NAMALWA (cell line): ENCODE measurements around the gene ADK.

Experiments
- DNase-seq: peaks from one replicate; pipeline ENCODE4 v3.0.0-alpha.2; 2015; ENCODE audit warnings: low spot score

Gene ADK

GRCh38 chr10:74363727-74364126 lies 212.7 kb downstream of the ADK start:
- no peak for DNase-seq

- no peak for DNase-seq
Measured at GRCh38 chr10:74365109-74365508, 214.1 kb downstream of the ADK start.

DNA sequence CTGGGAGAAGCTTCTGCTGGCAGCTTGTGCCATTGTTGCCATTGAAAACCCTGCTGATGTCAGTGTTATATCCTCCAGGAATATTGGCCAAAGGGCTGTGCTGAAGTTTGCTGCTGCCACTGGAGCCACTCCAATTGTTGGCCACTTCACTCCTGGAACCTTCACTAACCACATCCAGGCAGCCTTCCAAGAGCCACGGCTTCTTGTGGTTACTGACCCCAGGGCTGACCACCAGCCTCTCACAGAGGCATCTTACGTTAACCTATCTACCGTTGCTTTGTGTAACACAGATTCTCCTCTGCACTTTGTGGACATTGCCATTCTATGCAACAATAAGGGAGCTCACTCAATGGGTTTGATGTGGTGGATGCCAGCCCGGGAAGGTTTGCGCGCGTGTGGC lies 220.7 kb downstream of the ADK start:
- DNase-seq: no peak

- no peak for DNase-seq
Measured at GRCh38 chr10:74373059-74373458, 222.0 kb downstream of the ADK start.

GRCh38 chr10:74377476-74377875 lies 226.5 kb downstream of the ADK start:
- DNase-seq: no peak

- no peak for DNase-seq
Measured at GRCh38 chr10:74379474-74379873, 228.5 kb downstream of the ADK start.

- DNase-seq: no peak
Measured at GRCh38 chr10:74380795-74381194, 229.8 kb downstream of the ADK start.

DNA sequence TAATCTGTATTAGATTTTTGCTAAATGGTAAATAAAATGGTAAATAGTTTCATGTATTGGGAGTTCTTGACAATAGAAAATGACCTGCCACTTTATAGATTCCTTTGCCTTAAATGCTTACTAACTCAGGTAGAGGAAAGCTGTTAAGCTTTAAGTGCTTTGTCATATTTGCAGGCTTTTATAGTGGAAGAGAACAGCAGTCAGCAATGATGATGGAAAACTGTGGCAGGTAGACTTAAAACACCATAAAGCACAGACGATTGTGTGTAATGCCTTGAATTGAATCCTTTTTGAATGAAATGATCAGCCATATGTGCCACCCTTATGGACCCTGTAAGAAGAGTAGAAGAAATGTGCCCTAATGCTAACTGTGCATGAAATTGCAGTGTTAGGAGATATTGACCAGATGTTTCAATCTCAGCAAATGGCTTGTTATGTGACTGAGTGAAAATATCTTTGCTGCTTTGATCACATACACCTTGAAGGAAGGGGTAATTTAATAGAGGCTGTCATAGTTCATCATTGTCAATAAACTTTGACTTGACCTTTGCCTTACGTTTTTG lies 230.4 kb downstream of the ADK start:
- DNase-seq: no peak

- DNase-seq: no peak
Measured at GRCh38 chr10:74382663-74383062, 231.6 kb downstream of the ADK start.

DNA sequence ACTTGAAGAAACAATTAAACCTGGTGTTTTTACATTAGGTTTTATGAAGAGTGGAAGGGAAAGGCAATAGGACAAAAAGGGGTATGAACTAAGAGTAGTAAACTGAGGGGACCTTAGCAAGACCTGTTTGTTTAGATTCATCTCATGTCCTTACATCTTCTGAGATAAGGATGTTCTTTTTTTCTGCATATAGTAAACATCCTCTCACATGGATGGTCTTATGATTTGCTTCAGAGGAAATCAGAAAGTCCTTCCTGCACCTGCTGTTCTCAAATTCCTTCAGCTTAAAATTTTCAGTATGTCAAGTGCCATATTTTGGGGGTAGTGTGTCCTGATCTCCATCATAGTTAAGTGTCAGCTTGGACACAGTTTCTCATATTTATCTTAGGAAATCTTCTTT lies 232.6 kb downstream of the ADK start:
- DNase-seq: no peak

DNA sequence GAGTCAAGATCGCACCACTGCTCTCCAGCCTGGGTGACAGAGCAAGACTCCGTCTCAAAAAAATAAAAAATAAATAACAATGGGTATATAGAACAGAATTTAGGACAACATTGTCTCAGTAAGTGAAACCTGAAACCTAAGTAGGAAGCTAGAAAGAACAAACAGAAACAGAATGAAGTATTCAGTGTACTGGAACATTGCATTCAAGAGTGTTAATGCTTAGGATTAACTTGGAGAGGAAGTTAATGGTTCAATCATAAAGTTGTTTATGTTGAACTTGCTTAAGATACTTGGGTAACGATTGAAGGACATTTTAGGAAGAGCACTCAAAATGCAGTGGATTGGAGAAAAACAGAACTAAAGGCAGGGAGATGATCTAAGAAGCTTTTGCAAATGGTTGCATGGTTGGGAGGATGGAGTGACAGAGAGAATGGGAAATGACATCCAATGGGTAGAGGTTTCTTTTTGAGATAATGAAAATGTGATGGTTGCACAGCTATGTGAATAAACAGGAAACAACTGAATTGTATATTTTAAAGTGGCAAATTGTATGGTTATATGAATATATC lies 233.7 kb downstream of the ADK start:
- no peak for DNase-seq

GRCh38 chr10:74388801-74389200 lies 237.8 kb downstream of the ADK start:
- DNase-seq: no peak

GRCh38 chr10:74391786-74392185 lies 240.8 kb downstream of the ADK start:
- DNase-seq: no peak

DNA sequence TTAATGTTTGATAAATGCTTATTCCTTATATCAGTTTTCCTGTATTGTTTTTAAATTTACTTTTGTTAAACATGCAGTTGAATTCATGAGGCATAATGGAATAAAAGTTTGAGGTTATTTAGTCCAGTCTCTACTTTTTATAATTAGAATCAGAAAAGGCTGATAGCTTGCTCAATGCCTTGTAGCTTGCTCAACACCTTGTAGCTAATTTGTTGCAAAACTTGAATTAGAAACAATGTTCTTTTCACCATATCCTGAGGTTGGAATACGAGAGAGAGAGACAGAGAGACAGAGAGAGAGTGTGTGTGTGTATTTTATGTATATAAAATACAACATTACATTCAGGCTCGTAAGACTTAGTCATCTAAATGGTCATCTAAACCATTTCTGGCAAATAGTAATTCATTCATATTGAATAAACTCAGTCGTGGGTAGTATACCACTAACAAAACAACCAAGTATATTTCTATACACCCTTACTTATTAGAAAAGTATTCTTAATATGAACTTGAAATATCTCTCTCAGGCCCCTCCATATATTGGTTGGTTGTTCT lies 243.5 kb downstream of the ADK start:
- DNase-seq: no peak

- no peak for DNase-seq
Measured at GRCh38 chr10:74400186-74400585, 249.2 kb downstream of the ADK start.

- no peak for DNase-seq
Measured at GRCh38 chr10:74406006-74406405, 255.0 kb downstream of the ADK start.

- DNase-seq: no peak
Measured at GRCh38 chr10:74415146-74415839, 264.3 kb downstream of the ADK start.

DNA sequence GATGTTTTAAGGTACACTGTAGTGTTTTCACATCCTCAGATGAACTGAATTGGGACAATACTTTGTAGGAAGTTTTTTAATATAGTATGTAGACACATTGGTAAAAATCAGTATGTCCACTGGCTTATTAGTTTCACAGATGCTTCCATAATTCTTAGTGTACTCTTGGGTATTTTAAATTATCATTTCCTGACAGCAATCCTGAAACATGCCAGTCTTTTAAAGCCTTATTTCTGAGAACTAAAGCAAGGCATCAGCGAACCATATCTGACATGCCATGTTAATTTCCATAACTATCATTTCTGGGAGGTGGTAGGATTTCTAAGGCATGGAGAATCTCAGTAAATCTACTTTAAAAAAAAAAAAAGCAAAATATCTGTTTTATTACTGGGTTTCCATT lies 266.4 kb downstream of the ADK start:
- DNase-seq: no peak

DNA sequence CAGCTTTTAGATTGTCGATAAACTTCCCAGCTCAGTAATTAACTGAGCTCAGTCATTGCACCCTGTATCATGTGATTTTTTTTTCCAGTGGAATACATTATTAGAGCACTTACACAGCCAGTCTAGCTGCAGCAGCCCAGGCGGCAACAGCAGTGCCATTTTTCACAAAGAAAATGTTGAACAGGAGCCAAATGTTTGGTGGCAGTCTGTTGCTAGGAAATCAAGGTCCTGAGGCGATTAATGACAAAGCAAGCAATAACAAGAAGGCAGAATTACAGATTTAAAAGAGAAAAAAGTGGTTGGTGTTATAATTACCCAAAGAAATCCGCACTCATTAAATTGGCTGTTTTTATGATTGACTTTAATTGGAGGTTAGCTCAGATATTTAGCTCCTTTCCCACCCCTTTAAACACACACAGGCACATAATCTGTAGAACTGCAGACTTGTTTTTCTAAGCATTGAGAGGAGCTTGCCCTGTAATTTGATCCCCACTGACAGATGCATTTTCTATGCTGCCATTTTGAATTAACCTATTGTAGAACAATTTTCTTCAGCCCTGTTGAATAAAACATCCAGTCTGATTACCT lies 267.4 kb downstream of the ADK start:
- peak; percentile 1 for DNase-seq

DNA sequence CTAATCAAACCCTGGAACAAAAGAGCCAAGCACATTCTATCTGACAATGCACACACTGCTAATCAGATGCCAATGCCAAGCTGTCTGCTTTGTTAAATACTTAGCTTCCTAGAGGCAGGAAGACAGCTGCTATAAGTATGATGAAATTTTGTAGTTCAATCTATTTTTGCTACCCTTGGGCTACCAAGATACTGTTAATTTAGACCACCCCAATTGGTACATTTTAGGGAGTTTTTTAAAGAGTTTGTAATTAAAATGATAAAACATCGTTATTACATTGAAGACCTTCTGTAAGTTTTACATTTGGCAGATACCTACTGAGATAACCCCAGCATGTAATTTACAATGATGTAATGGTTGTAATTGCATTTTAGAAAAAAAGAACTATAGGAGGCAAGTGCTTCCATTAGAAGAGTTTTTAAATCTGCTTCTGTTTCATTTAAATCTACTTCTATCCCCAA lies 268.5 kb downstream of the ADK start:
- peak; percentile 9 for DNase-seq

DNA sequence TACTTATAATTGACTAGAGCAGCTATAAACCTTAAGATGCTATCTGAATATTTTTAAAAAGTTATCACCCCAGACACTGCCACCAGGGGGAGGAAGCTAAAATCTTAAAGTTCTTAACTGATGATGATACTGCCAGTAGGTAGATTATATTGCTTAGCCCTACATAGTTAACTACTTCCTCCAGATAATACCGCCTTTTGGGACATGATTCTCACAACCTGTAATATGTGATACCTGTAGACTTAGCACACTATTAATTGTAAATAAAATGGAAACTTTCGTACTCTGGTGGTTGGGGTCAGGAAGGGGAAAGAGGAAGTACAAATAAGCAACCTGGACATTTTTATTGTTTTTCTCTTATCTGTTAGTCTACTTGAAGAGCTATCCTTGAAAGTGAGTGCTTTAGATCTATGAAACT lies 268.9 kb downstream of the ADK start:
- peak; percentile 61 for DNase-seq

- no peak for DNase-seq
Measured at GRCh38 chr10:74424565-74424964, 273.5 kb downstream of the ADK start.

GRCh38 chr10:74425456-74426001 lies 274.5 kb downstream of the ADK start:
- no peak for DNase-seq
